Stimulated activated CD8-positive, alpha-beta memory T cell treated with anti-CD3 and anti-CD28 coated beads, Interleukin-7, amount 100 ng/mL, for 48 hours (primary cell): ENCODE results near the gene AKR1B1.

Experiments
- DNase-seq, 2 donors: peaks; one replicate each; pipeline ENCODE4 v3.0.0-alpha.2; 2020; ENCODE audit warnings: low read depth in 1 of 2; ENCODE audit errors: extremely low read depth in 1 of 2

Gene AKR1B1

DNA sequence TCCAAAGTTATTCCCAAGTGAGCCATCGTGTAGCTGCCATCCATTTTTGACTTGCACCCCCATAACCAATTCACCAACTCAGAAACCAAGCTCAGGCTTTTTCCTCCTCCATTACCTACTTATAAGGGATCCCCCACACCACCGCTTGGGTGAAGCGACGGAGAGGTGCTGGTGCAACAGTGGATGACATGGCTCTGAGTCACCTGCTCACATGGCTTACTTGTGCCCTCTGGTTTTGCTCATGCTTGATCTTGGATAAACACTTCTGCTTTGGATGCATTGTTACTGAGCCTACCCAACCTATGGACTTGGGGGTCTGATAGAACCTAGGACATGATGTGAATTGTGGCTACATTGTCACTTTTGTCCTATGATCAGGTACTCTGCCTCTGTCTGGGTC, 12.0 kb upstream of the AKR1B1 start:
- peak in 1 of 2 donors; percentile 2 for DNase-seq

DNA sequence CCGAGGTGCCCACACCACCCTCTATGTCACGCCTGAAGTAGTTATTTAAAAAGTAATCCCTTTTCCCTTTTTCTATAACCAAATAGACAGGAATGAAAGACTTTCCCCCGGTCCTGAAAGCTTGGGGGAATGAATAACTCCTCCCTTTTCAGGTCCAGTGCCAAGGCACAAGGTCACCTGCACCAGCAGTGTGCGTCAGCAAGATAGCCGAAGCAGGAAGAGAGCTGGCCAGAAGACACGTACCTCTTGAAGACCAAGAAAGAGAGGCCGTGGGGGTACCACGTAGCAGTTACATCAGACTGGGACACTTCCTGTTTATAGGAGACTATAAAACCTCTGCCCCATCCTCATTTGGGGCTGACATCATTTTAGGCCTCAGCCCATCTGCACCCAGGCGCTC, 10.7 kb upstream of the AKR1B1 start:
- DNase-seq: no peak

DNA sequence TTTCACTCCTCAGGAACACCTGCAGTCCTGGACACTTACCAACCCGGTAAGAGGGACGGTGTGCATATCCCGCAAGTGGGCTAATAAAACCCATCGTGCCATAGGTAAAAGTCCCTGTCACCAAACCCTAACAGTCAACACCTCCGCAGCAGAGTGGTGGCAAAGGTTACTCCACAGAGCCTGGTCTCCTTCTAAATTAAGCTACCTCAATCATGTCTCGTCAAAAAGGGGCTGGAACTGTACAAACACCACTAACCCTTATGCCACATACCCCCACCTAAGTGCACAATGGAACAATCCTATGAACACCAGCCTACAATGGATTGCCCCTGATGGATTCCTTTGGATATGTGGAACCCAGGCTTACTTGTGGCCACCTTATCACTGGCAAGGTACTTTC, 9.6 kb upstream of the AKR1B1 start:
- DNase-seq: no peak

DNA sequence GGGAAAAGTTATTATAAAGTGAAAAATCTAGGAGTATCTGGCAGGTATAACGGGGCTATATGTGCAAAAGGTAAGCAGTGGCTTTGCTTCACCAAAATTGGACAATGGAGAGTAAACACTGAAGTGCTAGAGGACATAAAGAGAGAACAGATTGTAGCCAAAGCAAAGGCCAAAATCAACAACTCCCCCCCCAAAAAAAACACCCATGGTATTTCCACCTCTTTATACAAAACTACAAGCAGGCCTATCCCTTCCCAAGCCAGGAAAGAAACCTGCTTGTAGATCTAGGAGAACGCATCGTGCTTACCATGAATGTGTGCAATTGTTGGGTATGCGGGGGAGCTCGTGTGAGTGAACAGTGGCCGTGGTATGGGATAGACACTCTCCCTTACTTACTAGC, 9.2 kb upstream of the AKR1B1 start:
- no peak for DNase-seq

DNA sequence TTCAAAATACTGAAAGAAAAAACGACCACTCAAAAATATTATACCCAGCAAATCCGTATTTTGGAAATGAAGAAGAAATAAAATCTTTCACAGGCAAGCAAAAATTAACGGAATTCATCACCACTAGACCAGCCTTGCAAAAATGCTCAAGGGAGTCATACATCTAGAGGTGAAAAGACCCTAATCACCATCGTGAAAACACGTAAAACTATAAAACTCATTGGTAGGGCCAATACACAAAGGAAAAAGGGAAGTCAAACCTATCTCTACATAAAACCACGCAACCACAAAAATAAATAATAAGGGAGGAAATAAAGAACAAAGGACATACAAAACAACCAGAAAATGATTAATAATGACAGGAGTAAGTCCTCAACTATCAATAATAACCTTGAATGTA, 6.6 kb upstream of the AKR1B1 start:
- no peak for DNase-seq

DNA sequence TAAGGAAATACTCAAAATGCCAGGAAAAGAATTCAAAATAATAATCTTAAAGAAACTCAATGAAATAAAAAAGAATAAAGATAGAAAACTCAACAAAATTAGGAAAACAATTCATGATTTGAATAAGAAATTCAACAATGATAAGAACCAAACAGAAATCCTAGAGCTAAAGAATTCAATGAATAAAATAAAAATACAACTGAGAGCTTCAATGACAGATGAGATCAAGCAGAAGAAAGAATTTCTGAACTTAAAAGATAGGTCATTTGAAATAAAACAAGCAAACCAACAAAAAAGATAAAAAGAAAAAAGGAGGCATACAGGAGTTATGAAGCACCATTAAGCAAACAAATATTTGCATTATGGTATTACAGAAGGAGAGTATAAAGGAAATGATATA, 5.6 kb upstream of the AKR1B1 start:
- no peak for DNase-seq

DNA sequence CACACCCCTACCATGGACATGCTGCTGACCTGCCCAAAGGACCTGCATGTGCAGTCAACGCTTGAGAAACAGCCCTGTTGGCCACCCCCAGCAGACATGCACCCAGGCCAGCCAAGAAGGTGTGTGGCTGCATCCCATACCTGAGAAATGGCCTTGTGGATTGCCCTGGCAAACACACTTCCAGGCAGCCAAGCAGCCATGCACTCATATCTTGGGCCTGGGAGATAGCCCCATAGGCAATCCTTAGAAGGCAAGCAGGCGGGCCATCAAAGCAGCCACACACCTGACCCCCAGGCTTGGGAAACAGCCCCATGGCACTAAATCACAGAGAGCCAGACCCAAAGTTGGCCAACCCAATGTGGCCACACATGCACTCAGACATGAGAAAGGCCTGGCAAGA, 4.9 kb upstream of the AKR1B1 start:
- no peak for DNase-seq

DNA sequence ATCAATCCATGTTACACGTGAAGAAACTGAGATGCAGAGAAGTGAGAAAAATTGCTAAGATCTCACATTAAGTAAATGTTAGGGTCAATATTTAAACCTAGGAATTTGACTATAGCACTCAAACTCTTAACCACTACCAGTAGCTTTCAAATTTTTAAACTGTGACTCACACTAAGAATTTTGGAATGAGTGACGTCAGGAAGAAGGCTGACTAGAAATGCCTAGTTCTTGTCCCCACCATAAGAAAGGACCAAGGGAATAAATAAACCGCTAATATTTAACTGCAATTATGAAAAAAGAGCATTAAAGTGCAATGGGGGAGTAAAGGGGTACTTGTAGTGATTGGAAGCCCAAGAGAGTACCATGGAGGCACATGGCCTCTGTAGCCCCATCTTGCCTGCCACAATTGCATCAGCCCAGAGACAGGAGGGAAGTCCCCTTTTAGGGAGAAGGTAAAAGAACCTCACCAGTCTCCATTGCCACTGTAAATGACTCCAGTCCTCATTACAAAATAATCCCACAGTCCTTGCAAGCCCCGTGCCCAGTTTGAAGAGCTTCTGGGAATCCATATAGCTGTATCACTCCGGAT, 3.5 kb upstream of the AKR1B1 start:
- no peak for DNase-seq

DNA sequence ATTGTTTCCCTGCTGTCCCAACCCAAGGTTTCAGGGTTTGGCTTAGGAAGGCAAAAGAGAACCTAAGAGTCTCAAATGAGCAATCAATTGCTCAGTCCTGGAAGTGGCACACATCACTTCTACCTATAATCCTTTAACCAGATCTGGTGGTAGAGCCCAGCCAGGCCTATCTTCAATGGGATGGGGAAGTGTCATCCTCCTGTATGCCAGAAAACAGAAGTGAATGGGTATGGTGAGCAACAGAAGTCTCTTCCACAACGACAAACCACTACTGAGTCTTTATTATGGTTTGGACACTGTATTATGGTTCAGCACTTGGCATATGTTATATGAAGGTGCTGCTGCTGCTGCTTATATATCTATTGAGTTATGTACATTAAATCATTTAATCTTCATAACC, 3.0 kb upstream of the AKR1B1 start:
- DNase-seq: no peak

DNA sequence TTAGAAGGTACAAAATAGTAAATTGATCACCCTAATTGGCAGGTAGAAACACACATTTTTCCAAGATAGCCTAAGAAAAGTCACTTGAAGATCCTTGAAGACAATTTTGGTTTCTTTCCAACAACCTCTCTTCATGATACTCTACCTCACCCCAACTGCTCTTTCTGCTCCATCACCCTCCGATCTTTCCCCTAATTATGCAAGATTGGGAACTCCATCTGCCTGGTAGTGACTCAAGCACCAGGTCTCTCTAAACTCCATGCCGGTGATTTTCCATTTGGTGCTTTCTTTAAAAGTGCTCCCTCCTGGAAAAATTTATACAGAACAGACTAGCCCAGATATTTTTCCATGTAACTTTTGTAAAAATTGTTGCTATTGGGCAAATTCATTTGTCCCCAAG, 1.1 kb upstream of the AKR1B1 start:
- no peak for DNase-seq

DNA sequence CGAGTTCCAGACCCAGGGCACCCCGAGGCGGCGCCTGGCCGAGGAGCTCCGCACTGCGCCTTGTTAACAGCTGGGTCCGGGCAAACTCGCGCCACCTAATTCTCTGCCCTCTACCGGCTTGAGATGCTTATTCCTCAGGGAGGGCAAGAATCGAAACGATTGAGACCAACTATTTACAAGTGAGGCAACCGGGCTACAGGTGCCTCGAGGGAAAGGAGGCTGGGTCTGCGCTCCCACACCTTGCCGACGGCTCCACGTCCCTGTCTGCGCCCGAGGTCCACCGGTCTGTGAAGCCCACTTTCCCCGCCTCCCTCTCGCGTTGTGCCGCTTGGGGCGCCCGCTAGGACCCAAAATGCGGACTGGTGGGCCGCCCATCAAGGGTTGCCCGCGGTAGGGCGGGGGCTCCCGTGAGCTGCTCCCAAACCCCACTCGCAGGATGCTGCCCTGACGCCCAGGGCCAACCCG, 527 bp downstream of the AKR1B1 start:
- DNase-seq: peak; percentile 33 to 42

DNA sequence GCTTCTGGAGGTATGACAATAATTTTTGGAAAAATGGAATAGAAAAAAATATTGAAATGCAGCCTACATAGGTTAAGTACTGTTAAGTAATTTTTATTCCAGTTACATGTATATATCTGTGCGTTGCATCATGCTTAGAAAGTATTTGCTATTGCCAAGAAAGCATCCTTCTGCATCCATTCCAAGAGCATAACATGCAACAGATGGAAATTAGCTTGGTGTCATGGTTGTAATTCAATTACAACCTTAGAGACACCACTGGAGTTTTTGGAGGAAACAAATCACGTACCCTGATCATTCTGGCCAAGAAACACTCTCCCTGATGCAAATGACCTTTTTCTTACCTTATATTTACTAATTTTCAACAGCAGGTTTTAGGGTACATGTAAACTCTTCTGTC, 1.7 kb downstream of the AKR1B1 start:
- DNase-seq: no peak

DNA sequence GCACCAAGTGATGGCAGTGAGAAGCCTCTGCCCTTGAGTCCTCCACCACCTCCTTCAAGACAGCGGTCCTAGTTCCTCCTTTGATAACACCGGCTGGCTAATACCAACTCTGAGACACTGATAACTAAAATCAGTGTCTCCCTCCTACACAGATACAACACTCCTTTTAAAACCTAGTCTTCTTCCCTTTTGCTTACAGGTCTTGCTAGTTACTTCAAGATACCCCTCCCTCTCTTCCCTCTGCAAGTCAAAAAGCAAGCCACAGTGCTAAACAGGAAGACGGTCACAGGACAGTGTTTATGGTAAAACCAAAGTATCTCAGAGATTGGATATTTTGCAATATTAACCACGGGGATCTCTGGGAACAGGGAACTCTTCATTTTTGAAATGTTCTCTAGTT, 4.6 kb downstream of the AKR1B1 start:
- DNase-seq: no peak

DNA sequence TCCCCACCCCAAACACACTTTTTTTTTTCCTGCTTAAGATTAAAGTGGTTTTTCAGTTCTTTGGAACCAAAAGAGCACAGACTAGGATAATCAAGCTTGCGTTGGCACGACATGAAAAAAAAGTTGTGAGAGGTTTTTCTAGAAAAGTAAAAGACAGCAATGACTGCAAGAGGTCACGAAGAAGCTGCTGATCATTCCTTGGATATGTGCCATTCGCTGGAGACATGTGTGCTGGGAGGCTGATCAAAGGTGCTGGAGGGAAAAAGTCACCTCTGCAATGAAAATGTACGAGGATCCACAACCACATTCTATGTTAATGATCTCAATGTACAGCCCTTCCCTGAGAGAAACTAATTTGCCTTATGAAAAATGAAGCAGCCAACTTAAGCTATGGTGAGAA, 5.4 kb downstream of the AKR1B1 start:
- no peak for DNase-seq

DNA sequence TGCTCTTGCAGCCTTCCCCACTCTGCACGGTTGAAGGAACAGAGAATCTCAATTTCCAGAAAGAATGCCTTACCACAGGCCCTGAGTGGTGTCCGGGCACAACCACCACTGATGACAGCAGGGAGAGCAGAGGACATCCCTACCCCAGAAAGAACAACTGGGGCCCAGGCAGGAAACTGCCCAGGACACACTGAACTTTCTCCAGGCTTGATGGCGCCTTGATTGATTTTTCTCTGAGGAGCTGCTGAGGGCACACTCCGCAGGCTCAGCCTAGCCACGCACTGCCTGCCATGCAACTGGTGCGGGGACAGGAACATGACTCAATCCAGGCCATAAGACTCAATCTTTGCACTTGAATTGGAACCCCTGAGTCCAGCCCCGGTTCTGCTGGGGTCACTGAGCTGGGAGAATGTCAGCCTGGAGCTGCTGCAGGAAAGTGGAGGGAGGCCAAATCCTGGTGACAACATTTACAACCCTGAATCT, 5.9 kb downstream of the AKR1B1 start:
- no peak for DNase-seq

DNA sequence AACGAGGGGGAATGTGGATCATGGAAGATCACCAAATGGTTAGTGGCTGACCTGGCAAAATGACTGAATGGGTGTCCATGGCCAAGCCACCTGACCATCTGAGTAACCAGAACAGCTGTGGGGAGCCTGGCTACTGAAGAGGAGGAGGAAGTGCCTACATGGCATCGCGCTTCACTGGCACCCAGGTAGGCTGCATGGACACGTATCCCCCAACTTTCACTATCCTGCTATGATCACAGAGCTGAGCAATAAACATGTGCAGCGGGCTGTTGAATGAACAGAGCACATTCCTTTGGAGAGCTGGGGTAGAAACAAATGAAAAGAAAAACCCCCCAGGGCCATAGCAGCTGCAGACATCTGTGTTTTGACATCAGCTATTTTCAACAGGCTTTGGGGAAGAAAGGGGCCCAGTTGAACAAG, 6.5 kb downstream of the AKR1B1 start:
- DNase-seq: no peak

DNA sequence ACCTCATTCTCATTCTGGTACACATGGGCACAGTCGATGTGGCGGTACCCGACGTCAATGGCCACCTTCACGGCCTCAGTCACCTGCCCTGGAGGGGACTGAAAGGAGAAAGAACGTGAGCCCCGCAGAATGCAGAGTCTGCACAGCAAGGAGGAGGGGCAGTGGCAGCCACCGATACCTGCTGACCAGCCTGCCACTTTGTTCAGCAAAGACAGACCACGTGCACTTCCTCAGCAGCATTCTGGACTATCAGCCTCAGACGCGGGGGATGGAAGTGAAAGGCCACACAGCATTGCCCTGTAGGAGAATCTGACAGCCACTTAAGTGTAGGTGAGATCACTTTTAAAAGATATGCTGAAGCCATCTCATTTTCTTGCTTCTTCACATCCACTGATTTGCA, 7.2 kb downstream of the AKR1B1 start:
- no peak for DNase-seq

DNA sequence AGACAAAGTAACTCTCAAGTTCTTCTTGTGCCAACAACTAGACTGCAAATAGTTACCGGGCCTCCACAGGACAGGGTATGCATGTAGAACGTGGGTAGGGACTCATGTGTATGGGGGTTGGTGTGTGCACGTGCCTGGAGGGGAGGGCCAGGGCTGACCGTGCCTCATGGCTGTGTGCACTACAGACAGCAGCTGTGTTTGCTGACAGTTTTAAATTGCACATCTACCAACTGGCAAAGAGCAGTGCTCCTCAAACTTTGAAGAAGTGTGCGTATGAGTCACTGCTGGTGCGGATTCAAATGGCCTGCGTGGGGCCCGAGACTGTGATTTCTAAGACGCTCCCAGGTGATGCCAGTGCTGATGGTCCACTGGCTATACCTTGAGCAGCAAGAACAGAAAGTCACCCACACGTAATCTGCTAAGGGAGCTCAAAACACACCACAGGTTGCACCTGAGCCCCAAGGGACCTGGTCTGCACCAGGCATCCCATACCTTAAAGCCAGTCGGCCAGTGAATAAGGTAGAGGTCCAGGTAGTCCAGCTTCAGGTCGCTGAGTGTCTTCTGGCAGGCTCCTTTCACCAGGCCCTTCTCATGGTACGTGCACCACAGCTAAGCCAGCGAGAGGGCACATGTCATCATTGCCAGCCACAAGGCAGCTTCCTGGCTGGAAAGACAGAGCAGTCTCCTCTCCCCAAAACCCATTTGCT, 8.5 kb downstream of the AKR1B1 start:
- DNase-seq: no peak

DNA sequence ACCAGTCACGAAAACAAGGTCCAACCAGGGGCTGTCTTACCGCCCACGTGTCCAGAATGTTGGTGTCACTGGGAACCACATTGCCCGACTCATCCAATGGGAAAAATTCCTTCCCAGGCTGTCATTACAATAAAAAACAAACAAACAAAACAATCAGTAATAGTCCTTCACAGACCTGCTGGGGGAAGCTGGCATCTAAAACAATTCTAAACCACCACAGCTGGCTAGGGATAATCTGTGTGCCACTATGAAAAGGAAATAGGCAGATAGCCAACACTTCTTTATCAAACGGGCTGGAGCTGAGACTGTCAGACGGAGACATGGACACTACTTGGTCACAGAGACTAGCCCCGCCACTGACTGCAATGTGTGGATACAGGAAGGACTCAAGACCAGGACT, 9.2 kb downstream of the AKR1B1 start:
- DNase-seq: no peak

DNA sequence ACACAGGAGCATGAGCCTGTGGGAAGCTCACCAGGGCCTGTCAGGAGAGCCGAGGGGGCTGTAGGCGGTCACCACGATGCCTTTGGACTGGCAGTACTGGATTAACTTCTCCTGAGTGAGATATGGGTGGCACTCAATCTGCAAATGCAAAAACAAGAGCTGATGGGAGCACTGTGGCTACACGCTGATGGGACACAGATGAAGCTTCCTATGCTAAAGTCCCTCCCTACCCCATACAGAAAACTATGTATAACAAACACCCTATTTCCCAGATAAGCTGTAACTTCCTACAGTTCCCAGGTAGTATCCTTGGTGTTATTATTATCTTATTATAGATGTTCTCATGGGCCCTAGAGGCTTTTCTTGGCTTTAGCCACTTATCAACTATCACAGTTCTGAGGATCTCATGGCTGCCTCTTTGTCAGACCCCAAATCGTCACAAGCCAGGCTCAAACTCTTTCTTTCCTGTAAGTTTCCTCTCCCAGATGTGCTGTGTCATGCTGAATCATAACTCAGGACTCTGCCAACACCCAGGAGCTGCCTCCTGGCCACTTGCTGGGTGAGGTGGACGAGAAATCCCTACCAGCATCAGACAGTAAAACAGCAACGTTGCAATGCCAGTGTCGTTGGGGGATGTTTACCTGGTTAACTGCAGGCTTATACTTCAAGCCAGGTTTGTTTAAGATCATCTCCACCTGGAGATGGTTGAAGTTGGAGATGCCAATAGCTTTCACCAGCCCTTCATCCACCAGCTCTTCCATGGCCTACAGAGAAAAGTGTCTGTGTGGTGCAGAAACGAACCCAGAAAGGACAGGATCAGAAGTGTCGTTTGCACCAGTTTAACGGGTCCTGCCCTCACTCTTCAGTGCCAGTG, 10.3 kb downstream of the AKR1B1 start:
- no peak for DNase-seq

DNA sequence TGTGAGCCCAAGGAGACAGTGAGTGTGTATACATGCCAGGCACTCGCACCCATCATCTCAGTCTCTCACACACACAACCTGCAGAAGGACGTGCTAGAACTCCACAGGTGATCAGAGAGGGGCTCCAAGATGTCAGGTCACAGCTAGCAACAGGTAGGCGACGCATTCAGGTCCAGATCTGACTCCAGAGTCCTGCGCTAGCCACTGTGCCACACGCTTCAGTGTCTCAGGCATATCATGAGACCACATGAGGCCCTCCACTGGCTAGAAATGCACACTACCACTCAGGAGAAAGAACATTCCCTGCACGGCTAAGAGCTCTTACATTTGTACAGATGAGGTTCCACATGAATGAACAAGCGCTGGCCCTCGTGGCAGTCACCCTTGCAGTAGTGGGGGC, 11.5 kb downstream of the AKR1B1 start:
- DNase-seq: no peak

DNA sequence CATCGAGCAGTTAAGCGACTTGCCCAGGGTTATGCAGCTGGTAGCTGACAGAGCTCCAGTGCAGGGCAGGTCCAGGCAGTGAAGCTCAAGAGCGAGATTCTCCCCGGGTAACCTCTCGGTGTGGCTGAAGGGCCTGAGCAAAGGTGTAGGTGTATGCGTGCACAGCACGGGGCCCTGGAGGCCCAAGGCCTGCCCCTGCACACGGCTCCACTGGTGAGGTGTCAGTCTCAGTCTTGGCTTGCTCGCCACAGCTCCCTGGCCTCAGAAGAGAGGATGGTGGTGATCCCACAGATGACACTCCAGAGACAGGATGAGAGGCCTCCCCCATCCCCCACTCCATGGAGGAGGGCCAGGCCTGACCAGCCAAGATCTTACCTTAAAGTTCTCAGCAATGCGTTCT, 12.0 kb downstream of the AKR1B1 start:
- no peak for DNase-seq
